ENCODE results near the gene NRXN3.

The NRXN3 gene

GRCh38 chr14:78798757-78799156, 628.6 kb downstream of the NRXN3 start:
- DNase-seq (ENCODE audit: low read depth, low spot score) = peak; percentile 2

GRCh38 chr14:78805570-78805969, 635.4 kb downstream of the NRXN3 start:
- no peak for DNase-seq (ENCODE audit: low read depth, low spot score)

GRCh38 chr14:78823035-78823434, 652.9 kb downstream of the NRXN3 start:
- DNase-seq (ENCODE audit: low read depth, low spot score) = no peak

- no peak for DNase-seq (ENCODE audit: low read depth, low spot score)
Observed at GRCh38 chr14:78823516-78823915, 653.3 kb downstream of the NRXN3 start.

GRCh38 chr14:78829274-78829673, 659.1 kb downstream of the NRXN3 start:
- no peak for DNase-seq (ENCODE audit: low read depth, low spot score)

- no peak for DNase-seq (ENCODE audit: low read depth, low spot score)
Observed at GRCh38 chr14:78834766-78835451, 664.7 kb downstream of the NRXN3 start.

- DNase-seq (ENCODE audit: low read depth, low spot score) = no peak
Observed at GRCh38 chr14:78835909-78836308, 665.7 kb downstream of the NRXN3 start.

- peak; percentile 76 for DNase-seq (ENCODE audit: low read depth, low spot score)
Observed at GRCh38 chr14:78836777-78837176, 666.6 kb downstream of the NRXN3 start.

GRCh38 chr14:78838959-78839358, 668.8 kb downstream of the NRXN3 start:
- no peak for DNase-seq (ENCODE audit: low read depth, low spot score)

- DNase-seq (ENCODE audit: low read depth, low spot score) = no peak
Observed at GRCh38 chr14:78840898-78841297, 670.7 kb downstream of the NRXN3 start.

- no peak for DNase-seq (ENCODE audit: low read depth, low spot score)
Observed at GRCh38 chr14:78847801-78848200, 677.6 kb downstream of the NRXN3 start.

GRCh38 chr14:78848234-78848820, 678.2 kb downstream of the NRXN3 start:
- DNase-seq (ENCODE audit: low read depth, low spot score) = peak; percentile 64

GRCh38 chr14:78849952-78850351, 679.8 kb downstream of the NRXN3 start:
- no peak for DNase-seq (ENCODE audit: low read depth, low spot score)

- DNase-seq (ENCODE audit: low read depth, low spot score) = no peak
Observed at GRCh38 chr14:78851189-78851588, 681.0 kb downstream of the NRXN3 start.

GRCh38 chr14:78852040-78852439, 681.9 kb downstream of the NRXN3 start:
- no peak for DNase-seq (ENCODE audit: low read depth, low spot score)

- DNase-seq (ENCODE audit: low read depth, low spot score) = peak; percentile 14
Observed at GRCh38 chr14:78857974-78858373, 687.8 kb downstream of the NRXN3 start.

- peak; percentile 39 for DNase-seq (ENCODE audit: low read depth, low spot score)
Observed at GRCh38 chr14:78863143-78863542, 693.0 kb downstream of the NRXN3 start.

- DNase-seq (ENCODE audit: low read depth, low spot score) = no peak
Observed at GRCh38 chr14:78872837-78873236, 702.7 kb downstream of the NRXN3 start.

- DNase-seq (ENCODE audit: low read depth, low spot score) = no peak
Observed at GRCh38 chr14:78873581-78873980, 703.4 kb downstream of the NRXN3 start.

- DNase-seq (ENCODE audit: low read depth, low spot score) = no peak
Observed at GRCh38 chr14:78875049-78875448, 704.9 kb downstream of the NRXN3 start.

- no peak for DNase-seq (ENCODE audit: low read depth, low spot score)
Observed at GRCh38 chr14:78885884-78886283, 715.7 kb downstream of the NRXN3 start.

- no peak for DNase-seq (ENCODE audit: low read depth, low spot score)
Observed at GRCh38 chr14:78897443-78897842, 727.3 kb downstream of the NRXN3 start.

GRCh38 chr14:78902010-78902623, 731.9 kb downstream of the NRXN3 start:
- peak; percentile 18 for DNase-seq (ENCODE audit: low read depth, low spot score)

All from ELF-1 (cell line).